Testis (tissue), 3 donors: ENCODE data around the gene ZIC5. TPM values are rescaled to one million over a fixed set of nuclear protein-coding genes. Genes with fewer than 3 reads are reported as not detected.

ENCODE experiments used
- DNase-seq: peaks from one replicate; pipeline ENCODE4 v3.0.0-alpha.2; 2019
- H3K27ac ChIP-seq, 2 donors: fragments of 200-600 bp; sonication (generic); one replicate each; pipeline ENCODE4 v1.5.1; 2019
- H3K27me3 ChIP-seq: fragments of 200-600 bp; sonication (generic); one replicate; pipeline ENCODE4 v1.5.1; 2019
- H3K36me3 ChIP-seq: fragments of 200-600 bp; sonication (generic); one replicate; pipeline ENCODE4 v1.5.1; 2017; ENCODE audit warnings: low read depth; ENCODE audit errors: missing control alignments
- H3K4me1 ChIP-seq: fragments of 200-600 bp; sonication (generic); one replicate; pipeline ENCODE4 v1.5.1; 2019
- H3K4me3 ChIP-seq, 2 donors: fragments of 200-600 bp; sonication (generic); one replicate each; pipeline ENCODE4 v1.5.1; 2017 to 2019
- H3K9me3 ChIP-seq: fragments of 200-600 bp; sonication (generic); one replicate; pipeline ENCODE4 v1.5.1; 2017
- POLR2A ChIP-seq: fragments of 450-650 bp; IDR thresholded peaks from one replicate; pipeline ENCODE4 v1.6.1; 2017; ENCODE audit warnings: antibody characterized with exemption, mild to moderate bottlenecking, moderate library complexity
- WGBS, 2 donors: methylation state at CpG; one replicate each; pipeline ENCODE4 v1.1.5; 2018; 5-methylcytosine and 5-hydroxymethylcytosine counted together
- intact Hi-C: fragments of 100-400 bp; cut with DNase I; formaldehyde crosslinking; loops from one replicate; pipeline ENCODE4 v1.15.1; 2023; ENCODE audit warnings: low total_unique reads
- polyA plus RNA-seq: library from polyadenylated mRNA; stranded (reverse); fragments of 350-450 nt; fragmentation: Illumina TruSeq; extraction: RNeasy Lipid Tissue Mini Kit (QIAGEN cat#74804); gene quantifications from one replicate; pipeline ENCODE4 v1.2.3, GENCODE V29; 2014; ENCODE audit warnings: low read depth, low replicate concordance; ENCODE audit not compliant: insufficient read depth
- total RNA-seq, 2 donors: library from RNA; depleted of rRNA; stranded (reverse); fragments of >200 nt; gene quantifications; one replicate each; pipeline ENCODE4 v1.2.3, GENCODE V29; 2016
- TF ChIP-seq, protein P1 (sequence below), 3 experiments: fragments of 450-650 bp in 2 of 3; fragments of 200-600 bp in 1 of 3; sonication (generic) in 1 of 3; IDR thresholded peaks; one replicate each; pipeline ENCODE4 v1.5.1; 2016 to 2019; ENCODE audit warnings: antibody characterized with exemption in 3 of 3, mild to moderate bottlenecking in 2 of 3, moderate library complexity in 1 of 3

The ZIC5 gene
- total and polyA plus RNA-seq, 3 donors from 2014 or later, result 2.0 to 6.9 (median 3.0) TPM

DNA sequence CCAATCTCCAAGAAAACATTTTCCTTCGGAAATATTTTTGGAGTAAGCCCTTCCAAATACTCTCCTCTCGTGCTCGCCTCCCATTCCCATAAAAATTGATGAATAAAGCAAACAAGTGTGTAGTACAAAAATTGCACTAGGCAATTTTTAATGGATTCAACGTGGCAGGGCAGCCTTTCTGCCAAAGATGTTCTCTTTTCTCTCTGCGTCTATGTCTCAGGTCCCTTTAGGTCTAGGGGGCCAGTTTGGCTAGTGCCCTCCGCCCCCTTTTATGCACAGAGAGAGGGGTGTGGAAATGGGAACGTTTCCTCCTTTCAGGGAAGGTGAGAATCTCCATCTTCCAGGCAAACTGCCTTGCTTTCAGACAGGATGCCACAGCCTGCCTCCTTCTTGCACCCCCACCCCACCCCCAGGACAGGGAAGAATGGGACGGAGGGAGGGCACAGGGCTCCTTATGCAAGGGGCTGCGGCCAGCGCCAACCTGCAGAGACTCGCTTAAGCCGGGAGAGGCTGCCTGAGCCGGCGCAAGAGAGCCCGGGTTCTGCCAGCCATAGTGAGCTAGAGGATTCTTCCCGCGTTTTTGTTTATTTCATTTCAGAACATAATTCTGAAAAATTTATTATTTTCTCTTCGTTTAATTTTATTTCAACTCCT, 7.4 kb upstream of the ZIC5 start:
- intact Hi-C loops, result no loop called here
- no peak for DNase-seq
- 6 to 9% methylated on average over 18 of the region's 18 CpGs for WGBS, 2 donors
- H3K27ac ChIP-seq, result no peak overlapping the region
- H3K4me1 ChIP-seq, result peaks cover 5% of the 10 kb centered on the region
- H3K27me3 ChIP-seq, result no peaks in the 10 kb centered on the region
- H3K9me3 ChIP-seq, result no peaks in the 10 kb centered on the region
- H3K4me3 ChIP-seq, result peak overlapping the region; percentile 40 to 47
- no peaks in the 10 kb centered on the region for H3K36me3 ChIP-seq
- TF ChIP-seq, protein P1, sequence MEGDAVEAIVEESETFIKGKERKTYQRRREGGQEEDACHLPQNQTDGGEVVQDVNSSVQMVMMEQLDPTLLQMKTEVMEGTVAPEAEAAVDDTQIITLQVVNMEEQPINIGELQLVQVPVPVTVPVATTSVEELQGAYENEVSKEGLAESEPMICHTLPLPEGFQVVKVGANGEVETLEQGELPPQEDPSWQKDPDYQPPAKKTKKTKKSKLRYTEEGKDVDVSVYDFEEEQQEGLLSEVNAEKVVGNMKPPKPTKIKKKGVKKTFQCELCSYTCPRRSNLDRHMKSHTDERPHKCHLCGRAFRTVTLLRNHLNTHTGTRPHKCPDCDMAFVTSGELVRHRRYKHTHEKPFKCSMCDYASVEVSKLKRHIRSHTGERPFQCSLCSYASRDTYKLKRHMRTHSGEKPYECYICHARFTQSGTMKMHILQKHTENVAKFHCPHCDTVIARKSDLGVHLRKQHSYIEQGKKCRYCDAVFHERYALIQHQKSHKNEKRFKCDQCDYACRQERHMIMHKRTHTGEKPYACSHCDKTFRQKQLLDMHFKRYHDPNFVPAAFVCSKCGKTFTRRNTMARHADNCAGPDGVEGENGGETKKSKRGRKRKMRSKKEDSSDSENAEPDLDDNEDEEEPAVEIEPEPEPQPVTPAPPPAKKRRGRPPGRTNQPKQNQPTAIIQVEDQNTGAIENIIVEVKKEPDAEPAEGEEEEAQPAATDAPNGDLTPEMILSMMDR (IDR thresholded peaks at IDR 0.05), result no peak
- TF ChIP-seq POLR2A, result no peak

DNA sequence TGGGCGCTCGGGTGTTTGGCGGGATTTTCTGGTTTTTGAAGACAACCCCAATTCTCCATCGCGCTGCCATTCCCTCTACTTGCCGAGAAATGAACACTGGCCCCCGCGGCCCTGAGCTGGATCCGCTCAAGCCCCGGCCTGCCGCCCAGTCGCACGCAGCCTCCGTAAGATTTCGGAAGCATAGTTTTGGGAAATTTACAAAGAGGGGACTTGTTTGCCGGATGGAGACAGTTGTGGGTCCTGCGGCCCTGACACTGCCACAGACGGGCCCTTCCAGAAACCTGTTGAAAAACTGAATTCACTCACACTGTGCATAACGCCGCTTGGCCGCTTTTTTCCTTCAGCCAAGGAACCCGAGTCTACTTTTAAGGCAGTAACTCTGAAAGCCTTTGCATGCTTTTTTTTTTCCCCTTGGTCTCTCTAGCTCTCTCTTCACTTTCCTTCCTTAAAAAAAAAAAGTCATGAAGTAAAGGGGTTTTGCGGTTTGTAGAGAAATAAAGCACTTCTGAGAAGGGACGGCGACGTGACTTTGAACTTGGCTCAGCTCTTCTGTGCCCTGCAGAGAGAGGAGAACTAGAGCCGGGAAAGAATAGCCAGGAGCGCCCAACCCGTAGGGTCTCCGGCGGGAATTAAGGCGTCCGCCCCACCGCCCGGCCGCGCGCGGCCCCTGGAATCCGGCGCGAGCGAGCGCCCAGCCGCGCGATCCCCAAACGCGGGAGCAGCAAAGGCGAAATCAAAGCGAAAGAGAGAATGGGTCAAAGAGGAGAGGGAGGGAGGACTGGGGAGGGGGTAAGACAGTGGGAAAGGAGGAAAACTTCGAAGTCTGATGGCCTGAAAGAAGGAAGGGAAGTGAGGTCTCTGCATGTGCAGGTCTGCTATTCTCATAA, 6.6 kb upstream of the ZIC5 start:
- TF ChIP-seq, protein P1 (IDR thresholded peaks at IDR 0.05), result no peak
- no peak for TF ChIP-seq POLR2A
- no peaks in the 10 kb centered on the region for H3K9me3 ChIP-seq
- intact Hi-C loops, result no loop called here
- WGBS, 2 donors, result 17% methylated on average over 50 to 52 of the region's 52 CpGs
- H3K4me1 ChIP-seq, result peaks cover 5% of the 10 kb centered on the region
- no peak overlapping the region for H3K4me3 ChIP-seq
- H3K27ac ChIP-seq, result no peak overlapping the region
- no peaks in the 10 kb centered on the region for H3K27me3 ChIP-seq
- H3K36me3 ChIP-seq, result no peaks in the 10 kb centered on the region
- no peak for DNase-seq

DNA sequence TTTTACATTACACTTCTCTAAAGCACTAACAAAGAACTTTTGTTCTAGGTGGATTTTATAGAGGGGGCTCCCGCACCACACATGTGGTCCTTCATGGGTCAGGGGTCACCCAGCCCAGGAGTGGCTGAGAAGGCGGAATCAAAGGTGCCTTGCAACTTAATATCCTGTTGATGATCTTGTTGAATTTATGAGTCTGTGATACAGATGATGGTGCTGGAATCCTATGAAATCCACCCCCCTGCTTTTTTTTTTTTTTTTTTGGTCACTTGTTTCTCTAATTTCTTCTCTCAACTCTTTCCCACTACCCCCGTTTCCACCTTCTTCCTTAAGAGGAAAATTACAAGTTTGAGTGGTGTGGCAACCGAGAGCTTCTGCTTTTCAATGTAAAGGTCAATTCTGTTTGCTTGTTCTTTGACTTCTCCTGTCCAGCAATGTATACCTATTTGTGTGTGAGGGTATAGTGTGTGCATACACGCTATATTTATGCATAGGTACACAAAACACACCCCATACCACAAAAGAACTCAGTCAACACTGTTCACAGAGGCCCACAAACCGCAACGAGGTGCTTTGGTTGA, 5.9 kb upstream of the ZIC5 start:
- no peak overlapping the region for H3K27ac ChIP-seq
- 39% methylated on average over 7 of the region's 7 CpGs for WGBS, 2 donors
- no peaks in the 10 kb centered on the region for H3K36me3 ChIP-seq
- H3K4me3 ChIP-seq, result no peak overlapping the region
- H3K9me3 ChIP-seq, result no peaks in the 10 kb centered on the region
- no peak for TF ChIP-seq POLR2A
- TF ChIP-seq, protein P1 (IDR thresholded peaks at IDR 0.05), result no peak
- peaks cover under 1% of the 10 kb centered on the region for H3K27me3 ChIP-seq
- intact Hi-C loops, result no loop called here
- no peak for DNase-seq
- peaks cover 5% of the 10 kb centered on the region for H3K4me1 ChIP-seq

DNA sequence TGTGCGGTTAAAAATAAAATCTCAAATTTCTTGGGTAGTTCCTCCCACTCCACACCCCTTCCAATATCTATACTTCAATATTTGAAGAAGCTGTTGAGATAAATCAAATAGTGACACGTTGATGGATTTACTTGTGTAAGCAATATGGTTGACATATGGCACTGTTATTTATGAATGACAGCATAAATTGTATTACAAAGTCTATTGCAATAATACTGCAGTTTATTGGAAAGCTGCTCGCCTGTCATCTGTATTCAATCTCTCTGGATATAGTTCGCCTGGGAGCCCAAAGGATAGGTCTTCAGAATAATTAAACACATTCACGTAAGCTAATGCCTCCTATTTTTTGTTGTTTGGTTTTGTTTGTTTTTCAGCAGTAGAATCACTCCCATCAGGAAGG, 5.0 kb upstream of the ZIC5 start:
- no peak for DNase-seq
- Histone ChIP-seq H3K36me3 (no peaks in the 10 kb centered on the region), H3K4me1 (peaks cover 7% of the 10 kb centered on the region), H3K4me3 (no peak overlapping the region), H3K27me3 (peaks cover 9% of the 10 kb centered on the region), H3K9me3 (no peaks in the 10 kb centered on the region), H3K27ac (no peak overlapping the region)
- intact Hi-C loops, result no loop called here
- 81 to 83% methylated on average over 5 of the region's 5 CpGs for WGBS, 2 donors
- TF ChIP-seq POLR2A, result no peak
- TF ChIP-seq, protein P1 (IDR thresholded peaks at IDR 0.05), result no peak
